NCI-H748 (cell line): ENCODE results near the gene NISCH.

Source experiments
- DNase-seq: peaks from one replicate; lab custom pipeline; 2025; ENCODE audit not compliant: unreplicated experiment; lab: John Stamatoyannopoulos, UW

Gene NISCH

DNA sequence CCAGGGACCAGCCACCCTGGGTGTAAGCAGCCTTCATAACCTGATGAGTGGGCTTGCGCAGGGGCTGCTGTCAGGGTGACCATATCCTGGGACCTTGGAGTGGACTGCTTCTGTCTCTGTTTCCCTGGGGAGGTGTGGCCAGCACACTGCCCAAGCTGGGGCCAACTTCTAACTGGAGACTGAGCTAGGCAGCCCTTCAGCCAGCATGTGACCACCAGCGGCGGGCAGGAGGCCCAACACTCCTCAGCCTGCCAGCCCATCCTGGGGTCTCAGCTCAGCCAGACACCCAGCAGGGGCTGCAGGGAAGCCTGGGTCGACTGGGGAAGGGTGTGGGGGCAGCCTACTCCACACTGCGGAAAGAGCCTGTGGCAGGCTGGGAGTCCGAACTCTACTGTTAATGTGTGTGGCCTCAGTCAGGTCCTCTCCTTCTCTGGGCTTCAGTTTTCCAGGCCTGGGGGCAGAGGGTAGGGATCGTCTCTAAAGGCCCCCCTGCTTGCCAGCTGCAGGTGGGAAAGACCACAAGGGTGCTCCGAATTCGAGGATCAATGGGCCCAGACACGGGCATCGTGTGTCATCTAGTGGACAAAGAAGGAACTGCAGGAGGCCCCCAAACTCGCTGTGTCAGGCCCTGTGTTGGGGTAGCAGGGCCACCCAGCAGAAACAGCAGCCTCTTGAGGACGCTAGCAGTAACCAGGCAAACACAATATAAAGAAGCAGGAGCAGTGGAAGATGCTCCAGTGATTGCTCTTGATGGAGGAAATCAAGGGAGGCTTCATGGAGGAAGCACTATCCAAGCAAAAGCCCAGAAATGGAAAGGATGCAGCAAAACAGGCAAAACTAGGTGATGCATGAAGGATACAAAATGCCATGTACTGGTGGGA, 8.5 kb upstream of the NISCH start:
- DNase-seq, result peak; percentile 50

DNA sequence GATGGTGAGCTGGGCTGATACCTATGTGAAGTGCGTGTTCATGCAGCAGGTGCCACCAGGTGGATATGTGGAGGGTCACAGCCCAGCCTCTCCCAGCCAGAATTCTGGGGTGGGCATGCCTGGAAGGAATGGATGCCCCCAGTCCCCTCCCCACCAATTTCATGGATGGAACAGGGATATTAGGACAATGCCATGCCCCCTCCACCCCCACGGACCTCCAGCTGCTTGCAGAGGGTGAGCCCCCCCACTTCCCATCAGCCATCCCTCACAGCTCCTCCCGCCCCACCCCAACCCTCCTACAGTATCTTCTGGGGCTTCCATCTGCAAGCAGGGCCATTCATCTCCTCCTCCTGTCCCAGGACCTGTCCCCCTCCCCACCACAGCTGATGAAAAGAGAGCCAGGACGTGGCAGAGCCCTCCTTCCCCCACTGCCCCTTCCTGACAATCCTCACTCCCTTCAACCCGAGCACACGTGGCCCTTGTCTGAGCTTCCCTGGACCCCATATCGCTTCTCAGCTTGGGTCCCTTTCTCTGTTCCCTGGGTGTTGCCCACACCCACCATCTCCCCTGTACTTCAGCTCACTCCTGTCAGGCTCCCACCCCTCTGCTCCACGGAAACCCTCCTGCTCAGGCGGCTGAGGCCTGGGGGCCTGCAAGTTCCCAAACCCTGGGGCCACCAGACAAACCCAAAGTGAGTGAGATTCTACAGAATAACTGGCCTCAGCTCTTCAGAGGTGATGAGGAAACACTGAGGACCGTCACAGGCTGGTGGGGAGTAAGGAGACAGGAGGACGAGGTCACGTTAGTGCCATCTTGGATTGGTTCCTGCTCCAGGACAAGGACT, 7.7 kb upstream of the NISCH start:
- DNase-seq, result no peak

DNA sequence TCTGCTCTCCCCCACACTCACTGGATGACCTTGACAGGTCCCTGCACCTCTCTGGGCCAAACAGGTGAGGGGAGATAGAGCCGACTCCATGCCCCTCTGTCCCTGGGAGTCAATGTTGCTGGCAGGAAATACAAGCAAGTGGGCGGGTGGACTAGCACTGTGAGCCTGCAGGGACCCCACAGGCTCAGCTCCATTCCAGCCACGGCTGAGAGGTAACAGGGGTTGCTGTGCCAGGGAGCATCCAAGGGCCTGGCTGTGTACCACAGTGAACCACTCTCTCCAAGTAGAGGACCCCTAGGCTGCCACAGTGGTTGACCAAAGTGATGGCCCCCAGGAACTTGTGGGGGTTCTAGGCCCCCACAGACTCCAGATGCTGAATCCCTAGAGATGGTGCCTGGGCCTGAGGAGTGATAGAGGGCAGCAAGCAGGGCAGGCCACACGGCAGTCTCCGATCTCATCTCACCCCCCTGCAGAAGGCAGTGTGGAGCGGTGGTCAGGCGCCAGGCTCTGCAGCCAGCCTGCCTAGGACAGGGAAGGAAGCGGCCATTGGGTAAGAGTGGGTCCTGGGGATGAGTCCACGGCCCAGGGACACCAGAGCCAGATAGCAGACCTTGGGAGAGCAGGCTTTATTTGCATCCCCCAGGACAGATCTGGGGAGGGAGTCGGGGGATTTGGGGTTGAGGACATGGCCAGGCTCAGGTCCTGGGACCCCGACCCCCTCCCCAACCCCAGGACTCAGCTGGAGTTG, 4.7 kb upstream of the NISCH start:
- DNase-seq, result no peak

DNA sequence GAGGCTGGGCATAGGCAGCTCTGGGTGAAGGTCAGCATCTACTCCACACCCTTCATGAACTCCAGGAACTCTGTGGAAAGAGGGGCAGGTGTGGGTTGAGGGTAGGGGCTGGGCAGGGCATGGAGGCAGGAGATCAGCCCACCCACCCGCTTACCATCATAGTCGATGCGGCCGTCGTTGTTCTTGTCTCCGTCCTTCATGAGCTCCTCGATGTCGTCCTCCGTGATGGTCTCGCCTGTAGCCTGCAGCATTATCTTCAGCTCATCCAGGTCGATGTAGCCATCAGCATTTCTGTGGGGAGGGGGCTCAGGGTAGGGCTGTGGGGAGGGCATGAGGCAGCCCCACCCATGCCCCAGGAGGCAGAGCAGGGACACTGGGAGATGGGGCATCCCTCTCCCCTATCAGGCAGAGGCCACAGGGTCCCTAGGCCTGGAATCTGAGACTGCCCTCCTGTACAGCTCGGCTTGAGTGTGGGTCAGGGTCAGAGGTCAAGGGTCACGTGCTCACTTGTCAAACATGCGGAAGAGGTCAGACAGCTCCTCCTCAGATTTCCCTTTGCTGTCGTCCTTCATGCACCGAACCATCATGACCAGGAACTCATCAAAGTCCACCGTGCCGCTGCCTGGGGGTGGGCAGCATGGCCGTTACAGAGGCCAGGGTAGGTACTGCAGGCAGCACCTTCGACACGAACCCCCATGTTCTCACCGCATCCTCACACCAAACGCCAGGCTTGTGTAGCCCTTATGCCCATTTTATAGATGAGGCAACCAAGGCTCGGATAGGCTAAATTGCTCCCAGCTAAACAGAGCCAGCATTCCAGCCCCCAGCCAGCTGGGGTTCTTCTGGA, 3.9 kb upstream of the NISCH start:
- no peak for DNase-seq

DNA sequence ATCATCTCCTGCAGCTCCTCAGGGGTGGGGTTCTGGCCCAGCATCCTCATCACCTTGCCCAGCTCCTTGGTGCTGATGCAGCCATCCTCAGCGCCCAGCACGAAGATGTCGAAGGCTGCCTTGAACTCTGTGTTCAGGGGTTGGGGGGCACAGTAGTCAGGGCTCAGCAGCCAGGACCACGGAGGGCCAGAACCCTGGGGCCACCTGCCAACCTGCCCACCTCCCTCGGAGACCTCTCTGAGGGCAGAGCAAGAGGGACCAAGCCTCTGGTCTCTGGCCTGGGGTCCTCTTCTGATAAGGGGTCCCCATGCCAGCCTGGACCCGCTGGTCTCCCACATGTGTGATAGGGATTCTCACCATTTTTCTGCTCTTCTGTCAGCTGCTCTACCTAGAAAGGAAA, 3.3 kb upstream of the NISCH start:
- no peak for DNase-seq

DNA sequence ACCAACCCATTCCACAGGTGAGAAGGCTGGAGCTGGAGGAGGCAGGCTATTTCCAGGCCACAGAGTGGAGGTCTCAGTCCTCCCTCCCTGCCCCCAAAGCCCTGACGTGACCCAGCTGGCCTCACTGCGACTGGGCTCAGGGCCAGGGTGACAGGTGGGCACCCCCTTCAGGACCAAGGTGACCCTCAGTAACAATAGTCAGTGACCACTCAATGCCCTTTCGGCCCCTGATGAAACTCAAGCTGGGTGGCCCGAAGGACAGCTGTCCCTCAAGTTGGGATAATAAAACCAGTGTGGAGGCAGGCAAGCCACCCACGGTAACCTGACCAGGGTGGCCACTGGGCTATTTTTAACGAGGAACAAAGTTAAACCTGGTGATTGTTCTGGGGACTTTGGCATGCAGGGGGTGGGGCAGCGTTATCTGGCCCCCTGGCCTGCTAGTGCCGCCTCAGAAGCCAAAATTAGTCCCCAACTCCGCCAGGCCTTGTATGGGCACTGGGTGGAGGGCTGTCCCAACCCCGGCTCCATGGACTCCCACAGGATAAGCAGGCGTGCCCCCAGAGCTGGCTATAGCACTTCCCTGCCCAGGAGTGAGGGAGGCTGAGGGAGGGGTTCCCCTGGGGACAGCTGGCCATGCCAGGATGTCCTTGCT, 2.7 kb upstream of the NISCH start:
- DNase-seq, result no peak

DNA sequence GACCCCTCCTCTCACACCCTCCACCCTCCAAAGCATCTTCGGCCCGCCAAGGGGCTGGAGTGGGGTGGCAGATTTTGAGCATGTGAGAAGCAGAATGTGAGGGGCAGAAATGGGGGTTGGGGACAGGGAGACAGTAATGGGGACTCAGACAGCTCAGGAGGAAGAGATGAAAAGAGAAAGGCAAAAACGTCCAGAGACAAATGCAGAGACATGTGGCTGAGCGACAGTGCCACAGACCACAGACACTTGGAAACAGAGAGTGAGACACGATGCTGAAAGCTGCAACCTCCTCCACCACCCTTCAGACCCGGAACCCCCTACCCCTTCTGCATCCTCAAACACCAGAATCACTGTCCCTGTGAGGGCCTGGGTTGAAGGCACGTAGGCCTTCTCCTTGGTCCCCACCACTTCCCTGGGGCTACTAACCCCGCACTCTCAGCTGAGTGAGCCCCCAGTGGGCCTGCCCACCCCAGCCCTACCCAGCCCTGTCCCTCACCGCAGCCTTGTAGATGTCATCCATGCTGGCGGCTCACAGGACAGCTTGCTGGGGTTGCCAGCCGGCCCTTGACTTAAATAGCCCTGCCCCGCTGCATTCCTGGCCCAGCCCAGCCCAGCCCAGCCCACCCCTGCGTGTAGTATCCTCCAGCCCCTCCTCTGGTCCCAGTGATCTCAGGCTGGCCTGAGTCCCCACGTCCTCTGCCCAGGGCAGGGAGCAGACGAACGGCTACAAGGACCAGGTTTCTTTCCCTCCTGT, 1.7 kb upstream of the NISCH start, which contains the start of gene TNNC1:
TNNC1 (minus strand) TSS at position 546 of the 754 bp plus-strand sequence; CDS start at position 520, 26 bp downstream.
- DNase-seq, result no peak

DNA sequence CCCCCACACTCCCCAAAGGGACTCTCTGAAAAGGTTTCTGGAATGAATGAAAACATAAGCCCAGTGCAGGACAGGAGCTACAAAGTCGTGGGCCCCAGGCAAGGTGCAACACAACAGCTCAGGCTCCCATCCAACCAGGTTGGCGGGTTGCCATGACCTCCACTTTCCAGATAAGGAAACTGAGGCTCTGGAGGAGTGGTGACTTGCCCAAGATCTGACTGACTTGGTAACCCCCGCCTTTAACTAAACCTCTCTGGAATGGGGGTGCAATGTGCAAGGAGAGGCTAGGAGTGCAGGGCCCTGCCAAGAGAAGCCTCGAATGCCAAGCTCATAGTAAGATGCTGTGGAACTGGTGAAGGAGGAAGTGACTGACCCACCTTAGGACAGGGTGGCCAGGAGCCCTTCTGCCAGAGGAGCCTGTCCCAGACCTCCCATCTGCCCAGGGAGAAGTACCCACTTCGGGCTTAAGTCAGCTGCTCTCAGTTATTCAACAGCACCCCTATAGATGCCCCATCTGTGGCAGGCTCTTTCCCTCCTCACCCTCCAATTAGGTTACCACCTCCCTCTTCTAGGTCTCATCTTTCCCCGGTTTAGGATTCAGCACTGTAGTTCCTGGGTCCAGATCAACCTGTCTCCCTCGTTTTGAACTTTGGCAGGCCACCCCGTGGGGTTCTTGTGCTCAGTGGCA, 1.0 kb upstream of the NISCH start:
- no peak for DNase-seq

DNA sequence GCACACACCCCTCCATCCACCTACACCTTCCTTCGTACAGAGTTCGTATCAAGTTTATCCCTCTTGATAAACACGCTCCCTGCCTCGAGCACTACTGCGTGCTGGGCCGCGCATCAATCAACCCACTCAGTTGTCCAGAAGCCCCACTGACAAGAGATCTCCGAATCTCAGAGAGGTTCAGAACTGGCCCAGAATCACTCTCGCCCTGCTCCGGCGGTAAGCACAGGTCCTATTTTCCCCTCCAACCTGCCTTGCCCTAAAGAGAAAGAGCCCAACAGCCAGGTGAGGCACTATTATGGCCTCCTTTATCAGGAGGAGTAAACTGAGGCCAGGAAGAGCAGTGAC, 494 bp upstream of the NISCH start:
- DNase-seq, result no peak

DNA sequence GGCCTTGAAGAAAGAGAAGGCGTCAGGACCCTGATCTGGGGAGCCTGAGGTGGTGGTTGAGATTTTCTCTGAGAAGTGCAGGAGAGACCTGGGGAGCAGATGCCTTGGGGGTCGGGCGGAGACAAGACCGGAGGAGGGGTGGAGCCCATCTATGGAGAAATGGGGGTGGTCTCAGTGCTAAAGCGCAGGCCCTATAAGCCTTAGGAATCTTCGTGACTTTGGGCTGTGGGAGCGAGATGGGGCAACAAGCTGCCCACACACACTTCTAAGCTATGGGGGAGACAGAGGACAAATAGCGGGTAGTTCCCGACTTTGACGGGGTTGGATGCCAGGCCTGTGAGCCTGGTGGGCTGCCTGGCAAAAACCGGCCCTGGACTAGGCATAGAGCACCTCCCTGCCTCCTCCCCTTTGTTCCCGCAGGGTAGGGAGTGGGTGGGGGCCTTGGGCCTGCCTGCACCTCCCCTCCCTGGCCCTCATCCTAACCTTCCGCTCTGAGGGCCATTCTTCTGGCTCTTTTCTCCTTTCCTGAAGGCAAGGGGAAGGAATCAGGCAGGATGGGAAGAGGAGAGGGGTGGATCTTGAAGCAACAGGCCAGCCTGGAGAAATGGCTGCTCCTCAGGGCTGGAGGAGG, 880 bp downstream of the NISCH start:
- DNase-seq, result peak; percentile 10

DNA sequence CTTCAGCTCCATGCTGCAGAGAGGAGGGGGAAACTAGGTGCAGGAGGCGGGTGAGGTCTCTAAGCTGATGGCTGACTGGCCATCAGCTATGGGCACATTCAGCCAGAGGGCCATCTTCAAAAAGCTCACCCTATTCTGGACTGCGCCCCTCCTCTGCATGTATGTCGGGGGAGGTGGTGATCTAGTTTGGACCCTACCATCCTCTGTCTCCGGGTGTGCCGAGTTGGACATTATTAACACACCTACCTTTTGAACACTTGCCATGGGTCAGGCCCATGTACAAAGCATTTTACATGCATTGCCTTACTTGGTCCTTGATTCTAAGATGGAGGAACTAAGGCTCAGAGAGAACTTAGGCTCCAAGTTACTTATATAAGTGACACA, 1.4 kb downstream of the NISCH start:
- DNase-seq, result no peak

DNA sequence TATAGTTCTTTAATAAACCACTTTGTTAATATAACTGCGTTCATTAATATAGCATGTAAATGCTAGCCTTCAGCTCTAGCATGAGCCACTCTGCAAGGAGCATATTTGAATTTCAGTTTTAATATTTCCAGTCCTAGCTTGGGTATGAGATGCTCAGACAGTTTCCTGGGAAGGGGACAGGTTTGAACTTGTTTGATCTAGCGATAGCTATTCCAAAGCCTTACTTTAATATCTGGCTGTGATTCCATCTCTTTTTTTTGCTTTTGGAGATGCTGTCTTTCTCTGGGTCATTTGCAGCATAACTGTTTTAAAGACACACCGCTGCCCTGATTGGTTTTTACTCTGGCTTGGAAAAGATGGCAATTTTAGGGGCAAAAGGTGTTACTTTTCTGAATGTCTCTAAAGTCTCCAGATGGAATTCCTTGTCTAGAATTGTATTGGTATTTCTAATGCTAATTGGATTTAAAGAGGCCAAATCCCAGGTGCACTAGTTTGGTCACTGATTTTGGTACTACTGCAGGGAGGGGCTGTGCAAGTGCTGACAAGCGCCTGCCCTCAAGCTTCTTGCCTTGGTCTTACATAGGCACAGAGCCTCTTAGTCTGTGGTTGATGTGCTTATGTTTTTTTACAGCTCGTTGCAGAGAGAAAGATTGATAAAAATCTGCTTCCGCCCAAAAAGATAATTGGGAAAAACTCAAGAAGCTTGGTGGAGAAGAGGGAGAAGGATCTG, 2.8 kb downstream of the NISCH start:
- DNase-seq, result no peak

DNA sequence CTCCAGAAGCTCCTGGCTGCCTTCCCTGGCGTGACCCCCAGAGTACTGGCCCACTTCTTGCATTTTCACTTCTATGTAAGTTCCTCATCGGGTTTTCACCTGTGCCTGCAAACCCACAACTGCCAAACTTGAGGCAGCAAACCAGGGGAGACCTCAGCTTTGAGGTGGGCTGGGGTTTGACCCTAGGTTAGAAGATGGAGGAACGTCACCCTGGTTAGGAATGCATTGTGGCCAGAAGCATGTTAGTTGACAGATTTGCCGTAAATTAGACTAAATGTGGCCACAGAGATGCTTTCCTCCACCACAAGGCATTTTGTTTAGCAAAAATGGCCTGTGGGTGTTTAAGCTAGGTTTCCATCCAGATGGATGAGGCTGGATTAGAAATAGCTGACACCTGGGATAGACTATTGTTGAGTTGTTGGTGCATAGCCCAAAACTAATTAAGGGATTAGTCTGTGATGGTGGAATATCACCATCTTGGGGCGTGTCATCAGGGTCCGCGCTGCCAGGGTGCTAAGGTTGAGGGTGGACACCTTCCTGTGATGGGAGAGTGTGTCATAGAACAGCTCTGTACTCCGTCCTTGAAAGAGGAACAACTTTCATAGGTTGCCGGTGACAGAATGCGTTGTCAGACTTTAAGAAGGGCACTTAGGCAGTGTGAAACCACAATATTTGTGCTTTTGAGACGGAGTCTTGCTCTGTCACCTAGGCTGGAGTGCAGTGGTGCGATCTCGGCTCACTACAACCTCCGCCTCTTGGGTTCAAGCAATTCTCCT, 3.6 kb downstream of the NISCH start:
- no peak for DNase-seq

DNA sequence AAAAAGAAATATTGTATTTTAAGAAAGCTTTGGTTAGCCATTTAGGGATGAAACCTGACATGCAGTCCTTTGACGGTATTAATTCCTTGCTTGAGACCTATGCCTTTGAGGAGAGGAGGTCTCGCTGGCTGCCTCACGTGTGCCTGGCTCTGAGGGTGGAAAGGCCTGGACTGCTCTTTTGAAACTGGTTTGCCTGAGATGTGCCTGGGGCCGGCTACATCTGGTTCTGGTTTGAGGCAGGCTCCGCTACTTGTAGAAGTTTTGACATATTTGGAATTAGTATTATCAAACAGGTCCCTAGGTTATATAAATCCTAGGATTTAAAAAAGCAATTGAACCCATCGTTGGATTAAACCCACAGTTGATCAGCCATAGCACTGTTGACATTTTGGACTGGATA, 6.5 kb downstream of the NISCH start:
- DNase-seq, result no peak

DNA sequence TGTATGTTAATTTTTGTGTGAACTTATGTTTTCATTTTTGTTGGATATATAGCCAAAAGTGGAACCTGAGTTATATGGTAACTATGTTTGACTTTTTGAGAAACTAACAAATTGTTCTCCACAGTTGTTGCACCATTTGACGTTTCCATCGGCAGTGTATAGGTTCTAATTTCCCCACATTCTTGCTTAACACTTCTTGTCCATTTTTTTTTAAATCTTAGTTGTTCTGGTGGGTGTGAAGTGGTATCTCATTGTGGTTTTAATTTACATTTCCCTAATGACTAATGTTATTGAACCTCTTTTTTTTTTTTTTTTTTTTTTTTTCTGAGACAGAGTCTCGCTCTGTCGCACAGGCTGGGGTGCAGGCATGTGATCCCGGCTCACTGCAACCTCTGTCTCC, 8.0 kb downstream of the NISCH start:
- DNase-seq, result no peak

DNA sequence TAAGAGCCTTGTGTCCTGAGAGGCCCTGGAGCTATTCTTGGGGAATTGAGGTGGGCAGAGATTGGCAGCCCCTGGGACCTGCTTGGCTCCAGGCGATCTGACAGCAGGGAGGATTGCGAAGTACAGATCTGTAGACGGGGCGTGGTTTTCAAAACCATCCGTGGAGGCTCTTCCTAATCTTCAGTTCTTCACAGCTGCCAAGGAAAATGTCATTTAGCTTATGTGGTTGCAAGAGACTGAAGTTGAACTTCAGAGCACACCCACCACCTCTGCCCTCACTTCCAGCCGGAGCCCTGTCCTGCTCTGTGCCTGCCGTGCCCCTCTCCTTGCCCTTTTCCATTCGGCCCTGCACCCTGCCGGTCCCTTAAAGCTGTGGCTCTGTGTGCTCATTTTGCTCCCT, 12.9 kb downstream of the NISCH start:
- DNase-seq, result no peak

DNA sequence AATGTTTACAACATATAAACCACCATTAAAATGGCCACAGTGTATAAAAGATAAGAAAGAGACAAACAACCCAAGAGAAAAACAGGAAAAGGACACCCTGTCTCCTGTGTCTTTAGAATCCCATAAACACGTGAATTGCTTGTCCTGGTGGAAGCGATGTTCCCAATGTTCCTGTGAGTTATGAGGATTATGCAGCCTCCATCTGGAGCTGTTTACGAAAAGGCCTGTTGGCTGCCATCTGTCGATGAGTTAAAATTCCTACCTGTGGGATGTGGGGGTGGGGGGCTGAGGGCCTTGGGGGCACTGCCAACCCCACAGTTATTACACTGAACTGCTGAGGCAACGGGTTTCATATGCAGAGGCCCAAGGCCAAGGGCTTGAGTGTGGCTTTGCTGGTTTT, 13.6 kb downstream of the NISCH start:
- no peak for DNase-seq
